Measurements from ENCODE around the gene NT5C3B.
"Not testable (repeated sequence)": the region's sequence is repeated elsewhere in the genome, so short reads cannot be mapped to it uniquely, and the experiment has no call there.

Gene NT5C3B

GRCh38 chr17:41869426-41869825, 33.4 kb upstream of the NT5C3B start:
- Histone ChIP-seq H3K4me3 (no peak overlapping the region), H3K27ac (no peak overlapping the region), H3K9me3 (replicated peaks in 1 of 11) (no peaks in the 10 kb centered on the region), H4K20me1 (peaks cover 0 to 33% (median 8%) of the 10 kb centered on the region in 11 experiments; a peak in 14 of 22 replicates), H3K27me3 (no peaks in the 10 kb centered on the region), H3K4me1 (peaks cover 0 to 5% (median 0%) of the 10 kb centered on the region in 10 experiments; a peak in 3 of 20 replicates), H3K9ac (no peak overlapping the region), H3K36me3 (peaks cover 77 to 83% (median 81%) of the 10 kb centered on the region in 11 experiments), H3K4me2 (no peak overlapping the region)
- no peak for TF ChIP-seq Cebpa-rat (IDR thresholded peaks at IDR 0.05)

GRCh38 chr17:41868568-41868967, 32.5 kb upstream of the NT5C3B start:
- Histone ChIP-seq H3K4me3 (no peak overlapping the region), H3K27ac (no peak overlapping the region), H3K4me1 (peaks cover 6 to 12% (median 7%) of the 10 kb centered on the region in 10 experiments), H4K20me1 (peaks cover 0 to 37% (median 14%) of the 10 kb centered on the region in 11 experiments; a peak in 19 of 22 replicates), H3K9ac (no peak overlapping the region), H3K27me3 (no peaks in the 10 kb centered on the region), H3K36me3 (peaks cover 68 to 74% (median 73%) of the 10 kb centered on the region in 11 experiments), H3K9me3 (replicated peaks in 1 of 11) (no peaks in the 10 kb centered on the region), H3K4me2 (no peak overlapping the region)
- no peak for TF ChIP-seq Cebpa-rat (IDR thresholded peaks at IDR 0.05)

- no peaks in the 10 kb centered on the region for H3K27me3 ChIP-seq
- no peaks in the 10 kb centered on the region for H3K9me3 ChIP-seq (replicated peaks in 1 of 11)
- H3K27ac ChIP-seq = peak overlapping the region in 6 of 11 experiments; percentile 85 to 94 (median 92); a peak in 7 of 22 replicates
- TF ChIP-seq Cebpa-rat (IDR thresholded peaks at IDR 0.05) = no peak
- peak overlapping the region; percentile 84 to 96 (median 90); a peak in 18 of 20 replicates for H3K4me3 ChIP-seq
- peaks cover 34 to 42% (median 37%) of the 10 kb centered on the region in 10 experiments for H3K4me1 ChIP-seq
- H3K36me3 ChIP-seq = peaks cover 39 to 44% (median 42%) of the 10 kb centered on the region in 11 experiments
- peaks cover 27 to 54% (median 44%) of the 10 kb centered on the region in 11 experiments; a peak in 21 of 22 replicates for H4K20me1 ChIP-seq
- H3K4me2 ChIP-seq = peak overlapping the region; percentile 25 to 99 (median 79); a peak in 20 of 22 replicates
- peak overlapping the region; percentile 64 to 96 (median 93); a peak in 19 of 22 replicates for H3K9ac ChIP-seq
These were observed 29.5 kb upstream of the NT5C3B start for GRCh38 chr17:41865596-41865893.

GRCh38 chr17:41864836-41865595, 29.0 kb upstream of the NT5C3B start, which contains the start of gene KLHL11:
Gene KLHL11 (minus strand): TSS chr17:41865423. CDS start chr17:41865370, 53 bp downstream.
- Histone ChIP-seq H4K20me1 (peaks cover 33 to 54% (median 48%) of the 10 kb centered on the region in 11 experiments; a peak in 21 of 22 replicates), H3K36me3 (peaks cover 33 to 38% (median 37%) of the 10 kb centered on the region in 11 experiments), H3K9ac (peak within 1 kb of the TSS; percentile 86 to 96 (median 93)), H3K4me3 (peak within 1 kb of the TSS; percentile 84 to 96 (median 90)), H3K9me3 (replicated peaks in 1 of 11) (no peaks in the 10 kb centered on the region), H3K27me3 (no peaks in the 10 kb centered on the region), H3K27ac (peak within 1 kb of the TSS; percentile 78 to 94 (median 91)), H3K4me1 (peaks cover 34 to 43% (median 39%) of the 10 kb centered on the region in 10 experiments), H3K4me2 (peak within 1 kb of the TSS; percentile 82 to 99 (median 95))
- TF ChIP-seq Cebpa-rat (IDR thresholded peaks at IDR 0.05) = no peak

DNA sequence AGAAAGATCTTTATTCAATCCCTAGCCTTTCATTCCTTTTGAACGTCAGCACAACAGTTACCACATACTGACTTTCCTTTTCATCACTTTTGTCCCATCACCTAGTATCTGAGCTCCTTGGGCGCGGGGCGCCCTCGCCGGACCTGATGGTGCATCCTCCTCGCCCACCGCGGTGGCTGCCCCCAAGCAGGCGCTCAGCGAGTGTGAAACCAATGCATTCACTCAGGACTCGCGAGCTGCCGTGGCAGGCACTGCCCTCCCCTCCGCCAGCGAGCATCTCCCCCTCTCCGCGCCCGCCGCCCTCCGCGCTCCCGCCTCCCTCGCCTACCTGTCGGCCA, 28.4 kb upstream of the NT5C3B start:
- Histone ChIP-seq H3K4me1 (peaks cover 34 to 43% (median 39%) of the 10 kb centered on the region in 10 experiments), H3K36me3 (peaks cover 28 to 33% (median 32%) of the 10 kb centered on the region in 11 experiments), H3K4me3 (peak overlapping the region; percentile 84 to 96 (median 90)), H4K20me1 (peaks cover 38 to 55% (median 53%) of the 10 kb centered on the region in 11 experiments; a peak in 21 of 22 replicates), H3K27me3 (no peaks in the 10 kb centered on the region), H3K9ac (peak overlapping the region; percentile 86 to 96 (median 93)), H3K27ac (peak overlapping the region; percentile 78 to 94 (median 91)), H3K9me3 (replicated peaks in 1 of 11) (no peaks in the 10 kb centered on the region), H3K4me2 (peak overlapping the region; percentile 82 to 99 (median 95))
- TF ChIP-seq Cebpa-rat (IDR thresholded peaks at IDR 0.05) = no peak

- no peak for TF ChIP-seq Cebpa-rat (IDR thresholded peaks at IDR 0.05)
- no peaks in the 10 kb centered on the region for H3K9me3 ChIP-seq (replicated peaks in 1 of 11)
- peak overlapping the region; percentile 84 to 96 (median 90) for H3K4me3 ChIP-seq
- peak overlapping the region in 8 of 11 experiments; percentile 10 to 94 (median 88); a peak in 10 of 22 replicates for H3K27ac ChIP-seq
- peak overlapping the region; percentile 82 to 99 (median 95) for H3K4me2 ChIP-seq
- peaks cover 16 to 21% (median 20%) of the 10 kb centered on the region in 11 experiments for H3K36me3 ChIP-seq
- H3K27me3 ChIP-seq = no peaks in the 10 kb centered on the region
- peaks cover 34 to 43% (median 39%) of the 10 kb centered on the region in 10 experiments for H3K4me1 ChIP-seq
- H3K9ac ChIP-seq = peak overlapping the region; percentile 86 to 96 (median 93)
- H4K20me1 ChIP-seq = peaks cover 44 to 67% (median 63%) of the 10 kb centered on the region in 11 experiments; a peak in 21 of 22 replicates
These were observed 27.2 kb upstream of the NT5C3B start for GRCh38 chr17:41863074-41863848.

DNA sequence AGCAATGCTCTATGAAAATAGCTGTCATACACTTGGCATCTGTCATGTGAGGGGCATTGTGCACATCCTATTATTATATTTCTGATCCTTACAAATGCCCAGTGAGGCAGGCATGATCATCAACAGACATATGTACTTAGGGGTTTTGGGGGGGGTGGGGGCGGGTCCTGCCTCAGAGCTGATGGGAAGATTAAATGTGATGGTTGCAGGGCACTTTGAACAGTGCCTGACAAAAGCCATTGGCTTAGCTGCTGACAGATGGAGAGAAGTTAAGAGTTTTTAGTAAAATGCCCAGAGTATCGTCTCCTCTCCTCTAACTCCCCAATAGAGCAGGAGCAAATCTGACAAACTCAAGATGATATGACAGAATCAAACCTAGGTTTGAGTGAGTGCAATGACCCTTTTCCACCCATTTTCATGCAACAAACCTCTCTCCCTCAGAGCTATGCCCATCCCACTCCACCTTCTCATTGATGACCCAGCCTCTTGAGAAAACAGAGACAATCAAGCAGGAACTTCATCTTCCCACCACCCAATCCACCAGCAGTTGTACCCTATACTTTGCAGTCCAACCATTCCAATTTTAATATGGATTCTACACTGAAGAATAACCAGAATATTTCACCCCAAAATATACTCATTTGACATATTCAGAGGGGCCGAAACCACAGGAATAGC, 24.4 kb upstream of the NT5C3B start:
- no peaks in the 10 kb centered on the region for H3K27me3 ChIP-seq
- no peak overlapping the region for H3K4me3 ChIP-seq
- no peak overlapping the region for H3K27ac ChIP-seq
- H3K9me3 ChIP-seq (replicated peaks in 1 of 11) = no peaks in the 10 kb centered on the region
- peaks cover 44 to 96% (median 87%) of the 10 kb centered on the region in 11 experiments; a peak in 21 of 22 replicates for H4K20me1 ChIP-seq
- H3K4me2 ChIP-seq = peak overlapping the region in 6 of 11 experiments; percentile 82 to 99 (median 96); a peak in 5 of 22 replicates
- peak overlapping the region in 3 of 11 experiments; percentile 1 to 37 (median 20); a peak in 2 of 22 replicates for H3K9ac ChIP-seq
- H3K36me3 ChIP-seq = peaks cover 0 to 13% (median 5%) of the 10 kb centered on the region in 11 experiments; a peak in 11 of 22 replicates
- peaks cover 34 to 40% (median 38%) of the 10 kb centered on the region in 10 experiments for H3K4me1 ChIP-seq
- no peak for TF ChIP-seq Cebpa-rat (IDR thresholded peaks at IDR 0.05)

- Histone ChIP-seq H3K36me3 (peaks cover 18 to 63% (median 53%) of the 10 kb centered on the region in 11 experiments), H4K20me1 (peaks cover 3 to 98% (median 76%) of the 10 kb centered on the region in 11 experiments; a peak in 17 of 22 replicates), H3K4me2 (peak overlapping the region; percentile 25 to 67 (median 47); a peak in 20 of 22 replicates), H3K9ac (0 out of 22 replicates have a peak overlapping the region, but pooled peaks of 1 of the 11 experiments have one; percentile 10), H3K4me1 (peaks cover 30 to 40% (median 36%) of the 10 kb centered on the region in 10 experiments)
- not testable (repeated sequence) for H3K4me3 ChIP-seq; H3K27ac ChIP-seq; H3K9me3 ChIP-seq (replicated peaks in 1 of 11); H3K27me3 ChIP-seq
These were observed 15.3 kb upstream of the NT5C3B start for GRCh38 chr17:41851382-41851781.

Data from BLaER1 treated with 17β-estradiol and CSF1 and Interleukin-3, amounts not matched to agents 10 nM and 100 nM (cell line).